ENCODE results near the gene KIF27.
A peak's percentile ranks its signal among the peaks of the same experiment; 100 is the strongest.

DNA sequence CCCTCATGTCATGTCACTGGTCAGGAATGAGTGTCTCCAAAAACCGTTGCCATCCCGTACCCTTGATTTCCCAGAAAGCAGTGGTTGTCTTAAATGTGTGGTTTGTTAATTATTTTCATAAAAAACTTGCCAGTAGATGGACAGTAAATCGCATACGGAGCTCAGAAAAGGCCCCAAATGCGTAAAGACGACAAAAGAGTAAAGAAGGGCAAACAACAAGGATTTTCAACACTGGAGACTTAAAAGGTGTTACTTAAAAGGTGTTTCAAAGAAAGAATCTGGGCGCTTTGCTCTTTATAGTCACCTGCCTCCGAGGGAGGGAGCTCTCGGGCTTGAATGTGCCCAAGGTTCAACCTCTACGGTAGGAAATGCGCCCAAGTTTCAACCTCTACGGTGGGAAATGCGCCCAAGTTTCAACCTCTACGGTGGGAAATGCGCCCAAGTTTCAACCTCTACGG is 734 bp downstream of the KIF27 start:
- TF ChIP-seq, protein P1, sequence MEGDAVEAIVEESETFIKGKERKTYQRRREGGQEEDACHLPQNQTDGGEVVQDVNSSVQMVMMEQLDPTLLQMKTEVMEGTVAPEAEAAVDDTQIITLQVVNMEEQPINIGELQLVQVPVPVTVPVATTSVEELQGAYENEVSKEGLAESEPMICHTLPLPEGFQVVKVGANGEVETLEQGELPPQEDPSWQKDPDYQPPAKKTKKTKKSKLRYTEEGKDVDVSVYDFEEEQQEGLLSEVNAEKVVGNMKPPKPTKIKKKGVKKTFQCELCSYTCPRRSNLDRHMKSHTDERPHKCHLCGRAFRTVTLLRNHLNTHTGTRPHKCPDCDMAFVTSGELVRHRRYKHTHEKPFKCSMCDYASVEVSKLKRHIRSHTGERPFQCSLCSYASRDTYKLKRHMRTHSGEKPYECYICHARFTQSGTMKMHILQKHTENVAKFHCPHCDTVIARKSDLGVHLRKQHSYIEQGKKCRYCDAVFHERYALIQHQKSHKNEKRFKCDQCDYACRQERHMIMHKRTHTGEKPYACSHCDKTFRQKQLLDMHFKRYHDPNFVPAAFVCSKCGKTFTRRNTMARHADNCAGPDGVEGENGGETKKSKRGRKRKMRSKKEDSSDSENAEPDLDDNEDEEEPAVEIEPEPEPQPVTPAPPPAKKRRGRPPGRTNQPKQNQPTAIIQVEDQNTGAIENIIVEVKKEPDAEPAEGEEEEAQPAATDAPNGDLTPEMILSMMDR (IDR thresholded peaks at IDR 0.05), result peak in 1 of 4 experiments; percentile 17
- TF ChIP-seq POLR2A (IDR thresholded peaks at IDR 0.05), result no peak

Data from sigmoid colon (tissue), 3 donors.